ENCODE results near the gene TINAG.
A peak's percentile ranks its signal among the peaks of the same experiment; 100 is the strongest.

The TINAG gene

DNA sequence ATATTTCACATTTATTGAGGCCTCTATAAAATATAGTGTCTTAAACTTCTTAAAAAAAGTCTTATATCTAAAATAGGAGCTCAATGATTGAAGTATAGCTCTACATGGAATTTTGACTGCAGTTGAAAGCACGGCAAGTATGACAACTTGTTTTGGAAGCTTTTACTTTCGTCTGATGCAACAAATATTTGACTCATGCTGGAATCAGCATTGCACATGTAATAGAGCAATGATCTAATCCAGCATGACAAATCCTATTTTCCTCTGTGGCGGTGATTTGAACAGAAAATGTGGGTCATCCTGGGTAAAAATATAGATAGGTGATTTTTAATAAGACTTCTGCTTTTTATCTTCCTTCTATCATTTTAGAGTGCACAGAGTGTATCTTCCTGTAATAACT lies 111.6 kb downstream of the TINAG start:
- Histone ChIP-seq H4K20me1 (ENCODE audit: insufficient read depth) (no peaks in the 10 kb centered on the region), H3K4me3 (IDR thresholded peaks at IDR 0.05; ENCODE audit: insufficient read depth, low read depth, low read length) (no peak overlapping the region), H3K79me2 (ENCODE audit: insufficient read depth, low read depth) (no peaks in the 10 kb centered on the region), H2AFZ (ENCODE audit: low read depth) (no peak overlapping the region), H3K4me2 (no peak overlapping the region), H3K4me1 (ENCODE audit: low read depth, poor library complexity, severe bottlenecking) (no peaks in the 10 kb centered on the region), H3K36me3 (ENCODE audit: insufficient read depth) (no peaks in the 10 kb centered on the region), H3K27ac (no peak overlapping the region), H3K27me3 (ENCODE audit: insufficient read depth, low read depth) (no peaks in the 10 kb centered on the region), H3K9ac (no peak overlapping the region)
- TF ChIP-seq, protein P1, sequence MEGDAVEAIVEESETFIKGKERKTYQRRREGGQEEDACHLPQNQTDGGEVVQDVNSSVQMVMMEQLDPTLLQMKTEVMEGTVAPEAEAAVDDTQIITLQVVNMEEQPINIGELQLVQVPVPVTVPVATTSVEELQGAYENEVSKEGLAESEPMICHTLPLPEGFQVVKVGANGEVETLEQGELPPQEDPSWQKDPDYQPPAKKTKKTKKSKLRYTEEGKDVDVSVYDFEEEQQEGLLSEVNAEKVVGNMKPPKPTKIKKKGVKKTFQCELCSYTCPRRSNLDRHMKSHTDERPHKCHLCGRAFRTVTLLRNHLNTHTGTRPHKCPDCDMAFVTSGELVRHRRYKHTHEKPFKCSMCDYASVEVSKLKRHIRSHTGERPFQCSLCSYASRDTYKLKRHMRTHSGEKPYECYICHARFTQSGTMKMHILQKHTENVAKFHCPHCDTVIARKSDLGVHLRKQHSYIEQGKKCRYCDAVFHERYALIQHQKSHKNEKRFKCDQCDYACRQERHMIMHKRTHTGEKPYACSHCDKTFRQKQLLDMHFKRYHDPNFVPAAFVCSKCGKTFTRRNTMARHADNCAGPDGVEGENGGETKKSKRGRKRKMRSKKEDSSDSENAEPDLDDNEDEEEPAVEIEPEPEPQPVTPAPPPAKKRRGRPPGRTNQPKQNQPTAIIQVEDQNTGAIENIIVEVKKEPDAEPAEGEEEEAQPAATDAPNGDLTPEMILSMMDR (conservative IDR thresholded peaks at IDR 0.05; ENCODE audit: low read depth, low read length): no peak

DNA sequence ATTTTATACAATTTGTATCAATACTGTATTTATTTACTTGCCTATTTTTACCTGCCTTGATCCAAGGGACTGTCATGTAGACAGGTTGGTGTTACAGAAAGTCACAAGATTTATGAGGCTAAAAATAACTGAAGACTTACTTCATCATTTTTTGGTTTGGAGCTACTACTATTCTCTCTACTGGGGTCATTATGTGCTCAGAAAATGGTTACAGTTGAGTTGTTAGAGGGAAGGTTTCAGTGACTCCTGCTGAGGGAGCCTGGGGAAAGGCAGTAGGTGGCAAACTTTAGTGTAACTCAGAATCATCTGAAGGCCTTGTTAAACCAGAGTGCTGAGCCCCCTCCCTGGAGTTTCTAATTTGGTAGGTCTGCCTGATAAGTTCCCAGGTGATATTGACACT lies 118.8 kb downstream of the TINAG start:
- no peaks in the 10 kb centered on the region for H4K20me1 ChIP-seq (ENCODE audit: insufficient read depth)
- H3K79me2 ChIP-seq (ENCODE audit: insufficient read depth, low read depth): no peaks in the 10 kb centered on the region
- no peak overlapping the region for H3K9ac ChIP-seq
- H3K27ac ChIP-seq: no peak overlapping the region
- H3K27me3 ChIP-seq (ENCODE audit: insufficient read depth, low read depth): no peaks in the 10 kb centered on the region
- H3K4me3 ChIP-seq (IDR thresholded peaks at IDR 0.05; ENCODE audit: insufficient read depth, low read depth, low read length): no peak overlapping the region
- H3K4me2 ChIP-seq: no peak overlapping the region
- H3K4me1 ChIP-seq (ENCODE audit: low read depth, poor library complexity, severe bottlenecking): peaks cover 6% of the 10 kb centered on the region
- TF ChIP-seq, protein P1 (conservative IDR thresholded peaks at IDR 0.05; ENCODE audit: low read depth, low read length): no peak
- no peaks in the 10 kb centered on the region for H3K36me3 ChIP-seq (ENCODE audit: insufficient read depth)
- no peak overlapping the region for H2AFZ ChIP-seq (ENCODE audit: low read depth)

DNA sequence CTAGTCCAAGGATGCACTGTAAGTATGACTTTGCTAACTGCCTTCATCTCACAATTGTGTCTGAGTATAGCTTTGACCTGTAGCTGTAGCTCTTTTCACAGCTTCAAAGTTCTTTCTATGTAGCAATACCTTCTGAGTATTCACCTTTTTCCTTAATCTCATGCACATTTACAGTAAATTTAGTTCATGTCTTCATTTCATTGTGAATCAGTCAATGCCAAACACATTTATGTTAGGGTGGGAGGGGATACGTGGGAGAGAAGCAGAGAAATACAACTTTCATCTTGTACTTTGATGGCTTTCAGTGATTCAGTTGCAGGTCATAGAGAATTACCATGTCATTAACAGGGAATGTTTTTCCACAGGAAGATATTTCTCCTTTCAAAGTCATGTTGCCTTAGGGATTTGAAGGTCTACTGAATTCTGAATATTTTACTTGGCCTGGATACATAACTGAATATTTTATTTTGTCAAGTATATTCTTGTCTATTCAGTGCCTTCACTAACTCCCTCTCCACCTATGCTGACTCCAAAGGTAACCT lies 119.2 kb downstream of the TINAG start:
- Histone ChIP-seq H3K9ac (no peak overlapping the region), H3K79me2 (ENCODE audit: insufficient read depth, low read depth) (no peaks in the 10 kb centered on the region), H3K4me3 (IDR thresholded peaks at IDR 0.05; ENCODE audit: insufficient read depth, low read depth, low read length) (no peak overlapping the region), H3K36me3 (ENCODE audit: insufficient read depth) (no peaks in the 10 kb centered on the region), H3K27ac (no peak overlapping the region), H3K27me3 (ENCODE audit: insufficient read depth, low read depth) (no peaks in the 10 kb centered on the region), H4K20me1 (ENCODE audit: insufficient read depth) (no peaks in the 10 kb centered on the region), H2AFZ (ENCODE audit: low read depth) (no peak overlapping the region), H3K4me2 (no peak overlapping the region), H3K4me1 (ENCODE audit: low read depth, poor library complexity, severe bottlenecking) (peaks cover 6% of the 10 kb centered on the region)
- TF ChIP-seq, protein P1 (conservative IDR thresholded peaks at IDR 0.05; ENCODE audit: low read depth, low read length): no peak

- Histone ChIP-seq H3K4me2 (peak overlapping the region; percentile 21; the same call in 1 of the 2 replicates), H4K20me1 (ENCODE audit: insufficient read depth) (no peaks in the 10 kb centered on the region), H3K27ac (peak overlapping the region; percentile 9; the same call in 1 of the 2 replicates), H3K4me1 (ENCODE audit: low read depth, poor library complexity, severe bottlenecking) (peaks cover 6% of the 10 kb centered on the region), H3K79me2 (ENCODE audit: insufficient read depth, low read depth) (no peaks in the 10 kb centered on the region), H2AFZ (ENCODE audit: low read depth) (peak overlapping the region; percentile 45), H3K36me3 (ENCODE audit: insufficient read depth) (no peaks in the 10 kb centered on the region), H3K4me3 (IDR thresholded peaks at IDR 0.05; ENCODE audit: insufficient read depth, low read depth, low read length) (no peak overlapping the region), H3K9ac (no peak overlapping the region), H3K27me3 (ENCODE audit: insufficient read depth, low read depth) (no peaks in the 10 kb centered on the region)
- TF ChIP-seq, protein P1 (conservative IDR thresholded peaks at IDR 0.05; ENCODE audit: low read depth, low read length): no peak
These were observed 120.2 kb downstream of the TINAG start for GRCh38 chr6:54428431-54428830.

Data from KMS-11 (cell line).